GM12872 (cell line): ENCODE results near the gene OAF.

Source experiments
- CTCF ChIP-seq: IDR thresholded peaks from 3 replicates; pipeline ENCODE4 v1.5.1; 2011; ENCODE audit warnings: low read depth, mild to moderate bottlenecking, low read length, moderate library complexity; ENCODE audit not compliant: insufficient read depth

Gene OAF

GRCh38 chr11:120260616-120261015 is 49.8 kb downstream of the OAF start:
- no peak for TF ChIP-seq CTCF

GRCh38 chr11:120261321-120261720 is 50.5 kb downstream of the OAF start:
- no peak for TF ChIP-seq CTCF

GRCh38 chr11:120261931-120262330 is 51.1 kb downstream of the OAF start:
- TF ChIP-seq CTCF, result no peak

GRCh38 chr11:120267319-120267718 is 56.5 kb downstream of the OAF start:
- TF ChIP-seq CTCF, result no peak

GRCh38 chr11:120268686-120269085 is 57.9 kb downstream of the OAF start:
- no peak for TF ChIP-seq CTCF

GRCh38 chr11:120270386-120270785 is 59.6 kb downstream of the OAF start:
- TF ChIP-seq CTCF, result no peak

GRCh38 chr11:120271672-120272071 is 60.8 kb downstream of the OAF start:
- TF ChIP-seq CTCF, result no peak

GRCh38 chr11:120272303-120272702 is 61.5 kb downstream of the OAF start:
- no peak for TF ChIP-seq CTCF
